GM12875 (cell line): ENCODE measurements around the gene SLC12A7.
"Not testable (repeated sequence)": the region's sequence is repeated elsewhere in the genome, so short reads cannot be mapped to it uniquely, and the experiment has no call there.

Experiments
- H3K4me3 ChIP-seq: one replicate; pipeline ENCODE4 v1.5.1; 2011; ENCODE audit warnings: low read depth, low read length, control low read depth
- TF ChIP-seq, protein P1 (sequence below): IDR thresholded peaks from 2 replicates; pipeline ENCODE4 v1.5.1; 2011; ENCODE audit warnings: low read depth, mild to moderate bottlenecking, control low read depth, inconsistent platforms, low read length, moderate library complexity, borderline replicate concordance; ENCODE audit not compliant: insufficient read depth

SLC12A7 gene

DNA sequence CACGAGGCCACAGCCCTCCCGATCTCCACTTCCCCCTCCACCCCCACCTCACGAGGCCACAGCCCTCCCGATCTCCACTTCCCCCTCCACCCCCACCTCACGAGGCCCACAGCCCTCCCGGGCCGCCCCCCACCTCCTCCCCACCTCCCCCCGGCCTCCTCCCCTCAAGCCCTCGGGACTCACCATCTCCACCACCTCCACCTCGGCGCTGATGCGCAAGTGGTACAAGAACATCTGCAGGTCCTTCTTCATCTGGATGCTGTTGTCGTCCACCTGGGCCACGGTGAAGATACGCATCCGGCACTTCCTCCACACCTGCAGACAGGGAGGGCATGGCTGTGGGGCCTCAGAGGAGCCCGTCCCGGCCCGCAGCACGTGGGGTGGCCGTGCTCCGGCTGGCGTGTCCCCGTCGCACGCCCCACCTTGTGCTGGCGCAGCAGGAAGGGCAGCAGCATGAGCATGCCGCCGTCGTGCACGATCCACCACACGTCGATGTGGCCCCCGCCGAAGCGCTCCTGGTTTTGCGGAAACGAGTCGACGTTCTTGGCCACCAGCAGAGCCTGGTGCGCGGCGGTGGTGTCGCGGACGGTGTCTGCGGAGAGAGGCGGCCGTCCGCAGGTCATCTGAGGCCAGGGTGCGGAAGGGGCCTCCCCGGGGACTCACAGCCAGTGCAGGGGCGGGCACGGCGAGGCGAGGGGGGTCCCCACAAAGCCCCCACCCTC is 48.0 kb downstream of the SLC12A7 start:
- H3K4me3 ChIP-seq: no peak overlapping the region

DNA sequence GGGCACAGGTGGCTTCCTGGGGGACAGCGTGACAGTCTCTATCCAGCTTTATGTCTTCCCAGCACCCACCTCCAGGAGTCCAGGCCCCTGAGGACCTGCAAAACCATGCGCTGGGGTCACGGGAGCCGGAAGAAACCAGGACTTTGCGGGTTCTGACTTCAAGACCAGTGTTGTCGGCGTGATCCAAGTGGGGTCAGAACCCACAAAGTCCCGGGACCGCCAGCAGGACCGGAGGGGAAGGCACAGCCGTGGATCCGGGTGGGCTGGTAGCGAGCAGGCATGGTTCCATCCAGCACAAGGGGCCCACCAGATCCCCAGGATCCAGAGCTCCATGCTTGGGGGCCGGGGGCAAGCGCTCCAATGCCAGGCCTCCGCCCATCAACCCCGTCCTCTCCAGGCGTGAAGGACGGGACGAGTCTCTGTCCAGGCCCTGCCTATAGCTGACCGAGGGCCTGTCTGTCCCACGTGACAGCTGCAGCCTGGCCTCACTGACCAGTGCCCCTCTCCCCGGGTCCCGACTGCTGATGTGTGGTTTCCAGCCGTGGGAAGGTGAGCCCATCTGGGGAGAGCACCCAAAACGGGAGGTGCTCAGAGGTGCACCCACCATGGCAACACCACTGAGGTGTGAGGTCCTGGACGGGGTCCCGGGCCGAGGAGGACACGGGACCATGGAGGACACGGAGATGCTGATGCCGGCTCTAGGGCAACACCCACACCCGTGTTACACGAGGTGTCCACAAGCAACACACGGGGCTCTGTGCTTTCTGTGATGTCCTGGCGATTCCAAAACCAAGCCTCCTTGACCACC is 48.9 kb downstream of the SLC12A7 start:
- H3K4me3 ChIP-seq: no peak overlapping the region
- TF ChIP-seq, protein P1, sequence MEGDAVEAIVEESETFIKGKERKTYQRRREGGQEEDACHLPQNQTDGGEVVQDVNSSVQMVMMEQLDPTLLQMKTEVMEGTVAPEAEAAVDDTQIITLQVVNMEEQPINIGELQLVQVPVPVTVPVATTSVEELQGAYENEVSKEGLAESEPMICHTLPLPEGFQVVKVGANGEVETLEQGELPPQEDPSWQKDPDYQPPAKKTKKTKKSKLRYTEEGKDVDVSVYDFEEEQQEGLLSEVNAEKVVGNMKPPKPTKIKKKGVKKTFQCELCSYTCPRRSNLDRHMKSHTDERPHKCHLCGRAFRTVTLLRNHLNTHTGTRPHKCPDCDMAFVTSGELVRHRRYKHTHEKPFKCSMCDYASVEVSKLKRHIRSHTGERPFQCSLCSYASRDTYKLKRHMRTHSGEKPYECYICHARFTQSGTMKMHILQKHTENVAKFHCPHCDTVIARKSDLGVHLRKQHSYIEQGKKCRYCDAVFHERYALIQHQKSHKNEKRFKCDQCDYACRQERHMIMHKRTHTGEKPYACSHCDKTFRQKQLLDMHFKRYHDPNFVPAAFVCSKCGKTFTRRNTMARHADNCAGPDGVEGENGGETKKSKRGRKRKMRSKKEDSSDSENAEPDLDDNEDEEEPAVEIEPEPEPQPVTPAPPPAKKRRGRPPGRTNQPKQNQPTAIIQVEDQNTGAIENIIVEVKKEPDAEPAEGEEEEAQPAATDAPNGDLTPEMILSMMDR: no peak

More for the DNA sequence above, 48.0 kb downstream of the SLC12A7 start:
- TF ChIP-seq, protein P1: no peak

DNA sequence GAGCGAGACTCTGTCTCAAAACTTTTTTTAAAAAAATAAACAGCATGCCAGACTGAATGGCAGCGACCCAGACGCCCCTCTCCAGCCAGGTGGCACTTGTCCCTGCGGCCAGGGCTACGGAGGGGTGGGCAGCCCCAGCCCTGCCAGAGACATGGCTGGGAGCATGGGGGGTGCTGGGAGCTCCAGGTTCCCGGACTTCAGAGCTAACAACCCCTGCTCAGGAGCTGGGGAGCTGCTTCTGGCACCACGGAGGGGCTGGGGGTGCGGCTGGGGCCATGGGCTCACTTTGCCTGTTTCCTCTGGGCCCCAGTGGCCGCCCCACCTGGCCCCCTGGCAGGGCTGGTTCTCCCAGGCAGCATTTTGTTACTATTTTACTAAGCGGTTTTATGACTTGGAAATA is 49.9 kb downstream of the SLC12A7 start:
- H3K4me3 ChIP-seq: no peak overlapping the region
- TF ChIP-seq, protein P1: no peak

DNA sequence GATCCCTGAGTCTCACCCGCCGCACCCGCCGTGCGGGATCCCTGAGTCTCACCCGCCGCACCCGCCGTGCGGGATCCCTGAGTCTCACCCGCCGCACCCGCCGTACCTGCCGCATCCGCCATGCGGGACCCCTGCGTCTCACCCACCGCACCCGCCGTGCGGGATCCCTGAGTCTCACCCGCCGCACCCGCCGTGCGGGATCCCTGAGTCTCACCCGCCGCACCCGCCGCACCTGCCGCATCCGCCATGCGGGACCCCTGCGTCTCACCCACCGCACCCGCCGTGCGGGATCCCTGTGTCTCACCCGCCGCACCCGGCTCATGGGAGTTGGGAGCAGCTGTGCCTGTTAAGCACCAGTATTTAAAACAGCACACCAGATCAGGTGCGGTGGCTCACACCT is 50.6 kb downstream of the SLC12A7 start:
- H3K4me3 ChIP-seq: not testable (repeated sequence)

DNA sequence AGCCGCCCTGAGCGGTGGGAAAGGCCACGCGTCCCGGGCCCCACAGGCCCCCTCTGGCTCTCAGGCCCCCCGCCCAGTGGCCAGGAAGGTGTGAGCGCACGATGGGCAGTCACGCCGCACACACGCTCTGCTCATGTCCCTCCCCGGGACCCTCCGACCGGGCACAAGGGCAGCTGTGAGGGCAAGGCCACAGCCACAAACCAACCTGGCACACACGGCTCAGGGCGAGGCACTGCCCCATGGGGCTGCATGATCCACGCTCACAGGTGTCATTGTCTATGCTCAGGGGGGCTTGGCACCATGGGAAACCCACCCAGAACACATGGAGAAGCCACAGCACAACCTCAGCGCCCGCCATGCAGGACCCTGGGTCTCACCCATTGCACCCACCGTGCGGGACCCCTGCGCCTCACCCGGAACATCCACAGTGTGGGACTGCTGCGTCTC is 51.3 kb downstream of the SLC12A7 start:
- TF ChIP-seq, protein P1: no peak
- H3K4me3 ChIP-seq: no peak overlapping the region

DNA sequence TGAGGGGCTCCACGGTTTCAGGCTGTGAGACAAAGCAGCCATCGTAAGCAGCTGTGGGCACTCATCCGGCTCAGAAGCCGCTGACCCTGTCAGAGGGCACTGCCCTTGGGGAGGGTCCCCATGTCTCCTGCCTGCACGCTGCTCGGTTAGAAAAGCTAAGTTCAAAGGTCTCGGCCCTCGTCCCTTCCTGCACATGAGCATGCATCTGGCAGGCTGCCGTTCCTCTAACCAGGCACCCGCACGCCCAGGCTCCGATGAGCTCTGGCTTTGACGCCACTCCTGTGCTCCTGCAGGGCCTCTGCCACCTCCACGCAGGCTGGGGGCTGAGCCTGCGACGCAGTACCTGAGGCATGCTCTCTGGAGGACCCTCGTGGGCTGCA is 52.0 kb downstream of the SLC12A7 start:
- TF ChIP-seq, protein P1: no peak
- no peak overlapping the region for H3K4me3 ChIP-seq

DNA sequence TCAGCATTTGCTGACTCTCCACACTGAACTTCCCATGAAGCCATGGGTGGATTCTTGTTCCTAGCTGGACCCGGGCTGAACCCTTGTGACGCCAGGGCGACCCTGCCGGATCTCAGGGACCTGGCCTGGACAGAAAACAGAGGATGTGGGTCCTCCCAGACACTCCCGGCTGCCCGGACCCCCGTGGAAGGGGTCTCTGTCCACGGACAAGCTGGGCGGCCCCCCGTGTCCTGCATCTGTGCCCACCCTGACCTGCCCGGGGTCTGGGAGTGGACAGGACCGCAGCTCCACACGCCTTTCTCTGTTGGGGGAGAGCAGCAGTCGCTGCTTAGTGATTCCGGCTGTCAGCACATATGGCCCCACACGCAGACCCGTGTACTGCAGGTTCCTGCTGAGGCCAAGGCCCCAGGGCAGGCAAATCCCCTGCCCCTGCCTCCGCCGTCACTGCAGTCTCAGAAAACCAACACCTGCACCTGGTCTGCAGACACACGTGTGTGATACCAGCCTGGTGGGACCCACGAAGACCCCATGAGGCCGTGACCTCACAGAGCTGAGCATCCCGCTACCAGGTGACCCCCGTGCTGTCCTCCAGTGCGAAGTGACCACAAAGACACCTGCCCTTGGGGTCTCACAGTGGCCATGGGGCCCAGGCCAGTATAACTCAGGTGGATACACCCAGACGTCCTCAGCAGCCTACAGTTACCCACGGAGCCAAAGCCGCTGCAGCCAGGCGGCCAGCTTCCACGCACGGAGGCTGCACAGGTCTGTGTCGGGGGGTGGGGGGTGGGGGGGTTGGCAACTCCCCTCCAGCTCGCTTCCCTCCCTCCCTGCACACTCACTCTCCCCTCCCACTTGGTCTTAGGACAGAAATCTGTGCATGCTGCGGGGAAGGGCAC is 52.6 kb downstream of the SLC12A7 start:
- TF ChIP-seq, protein P1: no peak
- H3K4me3 ChIP-seq: no peak overlapping the region
